Measurements from ENCODE around the gene PCDHA1.

GRCh38 chr5:140806834-140807775 lies 21.2 kb downstream of the PCDHA1 start, which contains the start of gene PCDHA4:
- peak; percentile 83 to 84 for TF ChIP-seq CTCF (conservative IDR thresholded peaks at IDR 0.05; ENCODE audit: low read depth in 2 of 2)
- peak; percentile 42; the same call in 1 of the 2 replicates for TF ChIP-seq POLR2AphosphoS5 (IDR thresholded peaks at IDR 0.05; ENCODE audit: low read depth)
- TF ChIP-seq REST (IDR thresholded peaks at IDR 0.05; ENCODE audit: unreplicated experiment) = no peak
- no peak for TF ChIP-seq EZH2phosphoT487 (IDR thresholded peaks at IDR 0.05; ENCODE audit: unreplicated experiment)
- TF ChIP-seq EZH2 (IDR thresholded peaks at IDR 0.05; ENCODE audit: low read depth, unreplicated experiment) = no peak
- no peak for TF ChIP-seq STAT1 (IDR thresholded peaks at IDR 0.05; ENCODE audit: unreplicated experiment)
- TF ChIP-seq JUNB (IDR thresholded peaks at IDR 0.05; ENCODE audit: unreplicated experiment) = no peak
